GM13976 (cell line): ENCODE measurements around the gene KDM4C.
"Not testable (repeated sequence)": the region's sequence is repeated elsewhere in the genome, so short reads cannot be mapped to it uniquely, and the experiment has no call there.

ENCODE experiments used
- DNase-seq: peaks from one replicate; pipeline ENCODE4 v3.0.0; 2012; ENCODE audit warnings: low spot score
- in situ Hi-C: fragments of 300-500 bp; cut with MboI; formaldehyde crosslinking; loops from one replicate; pipeline ENCODE4 v1.12.0; 2022; ENCODE audit warnings: low sequenced_read_pairs, mixed read lengths, inconsistent platforms; ENCODE audit not compliant: unreplicated experiment
- TF ChIP-seq, protein P1 (sequence below): IDR thresholded peaks from 2 replicates; pipeline ENCODE4 v1.5.1; 2012; ENCODE audit warnings: borderline replicate concordance, mild to moderate bottlenecking; ENCODE audit not compliant: insufficient read depth; ENCODE audit errors: extremely low read depth, missing control alignments, control extremely low read depth

Gene KDM4C

DNA sequence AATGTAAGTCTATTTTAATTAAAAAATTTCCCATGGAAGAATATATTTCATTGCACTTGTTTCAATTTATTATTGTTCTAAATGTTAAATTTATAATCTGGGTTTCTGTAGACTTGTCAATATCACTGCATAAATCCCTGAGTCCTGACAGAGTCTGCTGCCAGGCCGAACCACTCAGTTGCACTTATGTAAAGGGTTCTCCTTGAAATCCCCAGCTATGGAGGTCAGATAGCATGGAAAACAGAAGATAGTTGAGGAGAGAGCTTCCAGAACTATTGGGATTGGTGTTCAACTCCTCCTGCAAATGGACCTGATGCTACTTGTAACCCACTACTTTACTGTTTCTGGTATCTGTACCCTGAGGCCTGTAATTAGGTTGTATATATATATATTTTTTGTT is 37.2 kb downstream of the KDM4C start:
- TF ChIP-seq, protein P1, sequence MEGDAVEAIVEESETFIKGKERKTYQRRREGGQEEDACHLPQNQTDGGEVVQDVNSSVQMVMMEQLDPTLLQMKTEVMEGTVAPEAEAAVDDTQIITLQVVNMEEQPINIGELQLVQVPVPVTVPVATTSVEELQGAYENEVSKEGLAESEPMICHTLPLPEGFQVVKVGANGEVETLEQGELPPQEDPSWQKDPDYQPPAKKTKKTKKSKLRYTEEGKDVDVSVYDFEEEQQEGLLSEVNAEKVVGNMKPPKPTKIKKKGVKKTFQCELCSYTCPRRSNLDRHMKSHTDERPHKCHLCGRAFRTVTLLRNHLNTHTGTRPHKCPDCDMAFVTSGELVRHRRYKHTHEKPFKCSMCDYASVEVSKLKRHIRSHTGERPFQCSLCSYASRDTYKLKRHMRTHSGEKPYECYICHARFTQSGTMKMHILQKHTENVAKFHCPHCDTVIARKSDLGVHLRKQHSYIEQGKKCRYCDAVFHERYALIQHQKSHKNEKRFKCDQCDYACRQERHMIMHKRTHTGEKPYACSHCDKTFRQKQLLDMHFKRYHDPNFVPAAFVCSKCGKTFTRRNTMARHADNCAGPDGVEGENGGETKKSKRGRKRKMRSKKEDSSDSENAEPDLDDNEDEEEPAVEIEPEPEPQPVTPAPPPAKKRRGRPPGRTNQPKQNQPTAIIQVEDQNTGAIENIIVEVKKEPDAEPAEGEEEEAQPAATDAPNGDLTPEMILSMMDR = no peak
- no peak for DNase-seq
- in situ Hi-C loops = no loop called here

DNA sequence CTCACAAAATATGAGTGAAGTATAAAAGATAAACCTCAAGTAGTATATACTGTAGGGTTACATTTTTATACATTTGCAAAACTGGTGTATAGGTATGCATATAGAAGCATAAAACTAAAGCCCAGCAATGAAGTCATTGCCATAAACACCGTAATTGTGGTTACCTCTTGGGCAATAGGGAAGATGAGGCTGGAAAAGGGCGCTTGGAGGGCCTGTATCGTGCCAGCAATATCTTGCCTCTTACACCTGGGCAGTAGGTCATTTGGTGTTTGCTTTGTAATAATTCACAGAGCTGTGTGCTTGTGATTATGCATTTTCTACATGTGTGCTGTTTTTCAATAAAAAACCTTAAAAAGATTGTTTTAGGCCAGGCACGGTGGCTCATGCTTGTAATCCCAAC is 45.2 kb downstream of the KDM4C start:
- in situ Hi-C loops = no loop called here
- TF ChIP-seq, protein P1 = no peak
- DNase-seq = no peak

DNA sequence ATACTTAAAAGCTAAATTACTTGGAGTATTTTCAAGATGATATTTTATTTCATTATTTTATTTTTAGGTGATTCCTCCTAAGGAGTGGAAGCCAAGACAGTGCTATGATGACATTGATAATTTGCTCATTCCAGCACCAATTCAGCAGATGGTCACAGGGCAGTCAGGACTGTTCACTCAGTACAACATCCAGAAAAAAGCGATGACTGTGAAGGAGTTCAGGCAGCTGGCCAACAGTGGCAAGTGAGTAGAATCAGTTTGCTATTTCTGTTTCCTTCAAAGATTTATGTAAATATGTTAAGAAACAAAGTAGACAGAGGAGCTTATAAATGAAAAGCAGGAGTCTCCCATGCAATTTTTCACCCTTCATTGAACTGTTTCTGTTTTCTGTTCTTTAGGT is 47.8 kb downstream of the KDM4C start:
- TF ChIP-seq, protein P1 = no peak
- DNase-seq = no peak
- in situ Hi-C loops = no loop called here

DNA sequence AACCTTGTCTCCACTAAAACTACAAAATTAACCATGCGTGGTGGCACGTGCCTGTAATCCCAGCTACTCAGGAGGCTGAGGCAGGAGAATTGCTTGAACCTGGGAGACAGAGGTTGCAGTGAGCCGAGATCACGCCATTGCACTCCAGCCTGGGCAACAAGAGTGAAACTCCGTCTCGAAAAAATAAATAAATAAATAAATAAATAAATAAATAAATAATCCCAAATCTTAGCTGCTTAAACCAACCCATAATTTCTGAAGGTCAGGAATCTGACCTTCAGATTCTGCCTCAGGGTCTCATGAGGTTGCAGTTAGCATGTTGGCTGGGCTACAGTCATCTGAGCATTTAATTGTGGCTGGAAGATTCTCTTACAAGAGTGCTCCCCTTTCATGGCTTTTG is 48.5 kb downstream of the KDM4C start:
- in situ Hi-C loops, DNase-seq: not testable (repeated sequence)

DNA sequence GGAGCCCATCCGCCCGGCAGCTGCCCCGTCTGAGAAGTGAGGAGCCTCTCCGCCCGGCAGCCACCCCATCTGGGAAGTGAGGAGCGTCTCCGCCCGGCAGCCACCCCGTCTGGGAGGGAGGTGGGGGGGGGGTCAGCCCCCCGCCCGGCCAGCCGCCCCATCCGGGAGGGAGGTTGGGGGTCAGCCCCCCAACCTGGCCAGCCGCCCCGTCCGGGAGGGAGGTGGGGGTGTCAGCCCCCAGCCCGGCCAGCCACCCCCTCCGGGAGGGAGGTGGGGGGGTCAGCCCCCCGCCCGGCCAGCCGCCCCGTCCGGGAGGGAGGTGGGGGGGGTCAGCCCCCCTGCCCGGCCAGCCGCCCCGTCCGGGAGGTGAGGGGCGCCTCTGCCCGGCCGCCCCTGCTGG is 49.9 kb downstream of the KDM4C start:
- in situ Hi-C loops, DNase-seq: not testable (repeated sequence)

DNA sequence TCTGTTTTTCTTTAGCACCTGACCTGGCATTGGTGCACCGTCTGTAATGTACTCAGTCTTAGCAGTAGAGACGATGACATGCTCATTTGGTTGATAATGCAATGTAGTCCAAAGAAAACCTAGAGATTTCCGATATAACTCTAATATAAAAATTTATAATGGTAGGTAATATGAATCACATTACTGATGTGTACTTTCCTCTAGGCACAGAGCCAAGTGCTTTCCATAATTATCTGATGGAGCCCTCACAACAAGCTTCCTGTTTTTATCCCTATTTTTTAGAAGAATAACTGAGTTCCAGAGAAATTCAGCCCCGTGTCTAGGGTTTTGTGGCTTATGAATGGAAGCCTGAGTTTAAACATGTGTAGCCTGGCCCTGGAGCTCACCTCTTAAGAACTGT is 53.7 kb downstream of the KDM4C start:
- in situ Hi-C loops = no loop called here
- DNase-seq = no peak
- TF ChIP-seq, protein P1 = no peak

DNA sequence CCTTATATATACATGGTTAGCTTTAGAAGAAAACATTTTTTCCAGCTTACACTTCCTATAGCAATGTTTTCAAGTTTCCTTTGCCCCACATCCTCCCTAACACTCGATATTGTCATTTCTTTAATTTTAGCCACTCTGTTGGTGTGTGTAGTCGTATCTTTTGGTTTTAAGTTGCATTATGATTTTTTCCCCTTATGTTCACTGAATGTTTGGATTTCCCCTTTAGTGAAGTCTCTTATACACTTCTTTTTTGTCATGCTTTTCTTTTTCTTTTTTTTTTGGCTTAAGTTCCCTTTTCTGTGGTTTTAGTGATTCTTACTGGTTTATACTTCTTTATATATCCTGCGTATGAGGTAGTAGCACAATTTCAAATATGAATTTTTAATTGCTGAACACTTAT is 58.8 kb downstream of the KDM4C start:
- no peak for DNase-seq
- in situ Hi-C loops = no loop called here
- TF ChIP-seq, protein P1 = no peak

DNA sequence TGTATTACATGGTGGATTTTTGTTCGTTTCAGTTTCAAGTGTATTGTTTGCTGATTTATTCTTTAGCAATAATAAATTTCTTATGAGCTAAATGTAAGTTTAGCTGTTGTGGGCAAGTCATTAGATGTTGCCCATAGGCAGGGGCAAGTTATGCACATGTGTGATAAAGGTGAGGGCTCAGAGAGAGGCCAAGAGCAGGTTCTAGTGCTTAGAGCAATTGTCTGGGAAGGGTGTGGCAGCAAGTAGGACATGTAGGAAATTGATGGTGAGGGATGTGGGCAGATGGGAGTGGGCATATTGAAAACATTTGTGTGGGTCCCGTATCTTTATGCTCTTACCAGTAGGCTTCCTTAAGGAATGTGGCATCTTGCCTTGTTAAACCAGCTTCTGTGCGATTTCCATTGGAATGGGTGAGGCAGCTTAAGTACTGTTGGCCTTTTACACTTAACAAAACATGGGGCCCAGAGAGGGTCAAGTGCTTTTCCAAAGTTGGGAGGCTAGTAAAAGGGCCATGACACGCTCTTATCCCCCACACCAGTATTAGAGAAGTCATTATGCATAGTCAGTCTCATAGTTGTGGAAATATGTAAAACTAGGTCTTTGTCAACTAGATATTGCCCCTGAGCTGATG is 60.6 kb downstream of the KDM4C start:
- TF ChIP-seq, protein P1 = no peak
- no peak for DNase-seq
- in situ Hi-C loops = no loop called here
